Right lobe of liver (tissue), 4 donors: ENCODE results near the gene ADGRD1.

ENCODE experiments used
- CTCF ChIP-seq, 4 donors: fragments of 200-600 bp in 3 of 4; fragments of 450-650 bp in 1 of 4; IDR thresholded peaks; one replicate each; pipeline versions ENCODE4 v1.5.1 to v1.8.0; 2016 to 2022; ENCODE audit warnings: antibody characterized with exemption in 4 of 4, mild to moderate bottlenecking in 2 of 4
- POLR2A ChIP-seq: fragments of 450-650 bp; IDR thresholded peaks from one replicate; pipeline ENCODE4 v1.6.1; 2017; ENCODE audit warnings: antibody characterized with exemption, mild to moderate bottlenecking
- donor health status: DM: no; HTN: no; CAD: no.
- donor health status: DM: no; HTN: no; CAD: no.
- donor health status: DM: no; HTN: yes; CAD: no.

GRCh38 chr12:131131808-131132117 lies 178.1 kb downstream of the ADGRD1 start:
- TF ChIP-seq POLR2A (no peak), CTCF (IDR thresholded peaks at IDR 0.05) (no peak)
